NCI-H2107 (cell line): ENCODE results near the gene PLXNC1.

Source experiments
- DNase-seq: peaks from one replicate; lab custom pipeline; 2025; lab: John Stamatoyannopoulos, UW

The PLXNC1 gene

GRCh38 chr12:94133964-94134795 is 14.2 kb upstream of the PLXNC1 start:
- no peak for DNase-seq

DNA sequence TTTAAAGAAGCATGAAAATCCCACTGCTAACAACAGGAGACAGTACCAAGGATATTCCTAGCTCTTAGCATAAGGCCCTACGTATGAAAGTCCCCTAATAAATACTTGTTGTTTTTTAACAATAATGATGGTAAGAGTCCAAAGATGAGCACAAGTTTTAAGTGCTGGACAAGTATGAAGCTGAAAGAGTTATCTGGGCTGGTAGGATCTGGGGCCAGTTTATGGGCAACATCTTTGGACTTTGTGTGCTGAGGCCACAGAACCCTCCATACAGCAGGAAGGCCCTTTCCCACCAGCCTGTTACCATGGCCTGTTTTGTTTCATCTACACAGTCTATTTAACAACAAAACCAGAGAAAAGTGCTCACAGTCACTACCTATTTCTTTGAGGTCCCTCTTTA is 12.5 kb upstream of the PLXNC1 start:
- DNase-seq, result no peak

DNA sequence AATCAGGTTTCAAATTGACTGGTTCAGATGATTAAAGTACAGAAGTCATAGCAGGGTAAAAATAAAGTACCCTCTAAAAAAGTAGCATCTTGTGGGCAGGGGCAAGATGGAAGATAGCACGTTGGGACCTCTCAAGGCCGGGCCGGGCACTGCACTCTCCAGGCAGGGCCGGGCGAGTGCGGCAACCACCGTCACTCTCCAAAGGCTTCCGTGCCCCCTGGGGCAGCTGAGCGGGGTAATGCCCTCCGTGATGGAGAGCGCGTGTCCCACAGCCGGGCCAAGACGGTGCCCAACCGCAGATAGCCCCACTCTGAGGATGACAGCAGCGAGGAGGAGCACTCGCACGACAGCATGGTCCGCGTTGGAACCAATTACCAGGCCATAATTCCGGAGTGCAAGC is 8.6 kb upstream of the PLXNC1 start:
- no peak for DNase-seq

GRCh38 chr12:94140556-94140955 is 7.8 kb upstream of the PLXNC1 start:
- no peak for DNase-seq

DNA sequence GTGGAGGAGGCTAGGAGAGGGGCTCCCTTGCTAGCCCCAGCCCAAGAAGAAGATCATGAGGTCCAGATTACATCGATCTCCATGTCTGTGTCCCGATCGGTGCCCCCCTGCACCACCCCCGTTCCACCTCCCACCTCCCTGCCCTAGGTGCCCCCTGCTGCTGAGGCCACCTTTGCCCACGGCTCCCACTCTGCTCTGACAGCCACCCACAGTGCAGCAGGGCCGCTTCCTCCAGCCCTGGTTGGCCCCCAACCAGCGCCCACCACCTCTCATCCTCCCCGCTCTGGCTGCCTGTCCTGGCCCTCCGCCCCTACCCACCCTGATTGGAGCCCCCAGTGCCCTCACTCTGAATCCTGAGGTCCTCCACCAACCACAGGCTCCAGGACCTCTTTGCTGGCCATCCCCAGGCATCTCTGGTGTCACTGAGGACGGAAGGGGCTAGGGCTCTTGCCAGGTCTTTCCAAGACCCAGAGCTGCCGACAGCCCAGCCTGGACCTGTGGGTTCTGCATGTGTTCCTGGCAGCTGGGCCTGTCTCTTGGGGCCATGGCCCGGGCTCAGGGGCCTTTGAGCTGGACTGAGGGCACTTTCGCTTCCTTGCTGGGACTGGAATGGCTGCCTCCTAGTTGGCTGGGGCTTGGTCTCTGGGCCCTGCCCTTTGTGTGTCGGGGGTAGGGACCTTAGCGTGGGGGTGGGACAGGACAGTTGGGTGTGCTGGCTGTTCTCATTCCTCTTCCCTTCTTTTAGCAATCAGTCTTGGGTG is 7.2 kb upstream of the PLXNC1 start:
- DNase-seq, result no peak

GRCh38 chr12:94141892-94142291 is 6.5 kb upstream of the PLXNC1 start:
- DNase-seq, result no peak

DNA sequence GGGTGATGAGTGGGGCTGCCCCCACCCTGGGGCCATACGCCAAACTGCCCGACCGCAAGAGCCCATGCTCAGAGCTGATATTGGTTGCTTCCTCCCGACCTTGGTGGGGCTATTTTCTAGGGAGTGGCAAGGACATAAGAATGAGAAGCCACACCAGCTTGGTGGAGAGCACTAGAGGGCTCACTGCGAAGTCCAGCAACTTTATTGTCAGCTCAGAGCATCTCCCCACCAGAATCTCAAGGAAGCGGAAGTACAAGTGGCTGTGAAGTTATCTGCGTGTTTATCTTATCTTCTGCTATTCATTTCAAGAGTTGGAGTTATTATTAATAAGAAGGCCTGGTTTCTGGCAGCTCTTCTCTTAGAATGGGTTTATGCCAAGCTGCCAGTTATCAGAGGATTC is 4.9 kb upstream of the PLXNC1 start:
- no peak for DNase-seq

DNA sequence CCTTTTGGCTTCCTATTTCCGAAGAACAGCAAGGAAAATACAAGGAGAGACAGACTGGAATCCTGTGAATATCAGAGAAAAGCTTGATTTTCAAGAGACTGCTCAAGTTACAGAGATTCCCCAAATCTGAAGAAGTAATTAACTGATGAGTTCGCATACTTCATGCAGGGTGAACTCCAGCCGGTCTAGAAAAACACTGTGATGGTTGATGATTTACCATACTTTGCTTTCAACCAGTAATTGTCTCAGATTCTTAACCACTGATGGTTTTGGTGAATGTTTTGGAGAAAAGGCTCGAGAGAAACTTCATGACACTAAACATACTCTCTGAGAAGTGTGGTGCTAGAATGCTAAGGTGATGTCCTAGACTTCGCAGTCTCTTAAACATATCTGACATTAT is 4.4 kb upstream of the PLXNC1 start:
- no peak for DNase-seq

GRCh38 chr12:94144781-94145180 is 3.6 kb upstream of the PLXNC1 start:
- no peak for DNase-seq

- no peak for DNase-seq
Measured at GRCh38 chr12:94145191-94145983, 3.0 kb upstream of the PLXNC1 start.

DNA sequence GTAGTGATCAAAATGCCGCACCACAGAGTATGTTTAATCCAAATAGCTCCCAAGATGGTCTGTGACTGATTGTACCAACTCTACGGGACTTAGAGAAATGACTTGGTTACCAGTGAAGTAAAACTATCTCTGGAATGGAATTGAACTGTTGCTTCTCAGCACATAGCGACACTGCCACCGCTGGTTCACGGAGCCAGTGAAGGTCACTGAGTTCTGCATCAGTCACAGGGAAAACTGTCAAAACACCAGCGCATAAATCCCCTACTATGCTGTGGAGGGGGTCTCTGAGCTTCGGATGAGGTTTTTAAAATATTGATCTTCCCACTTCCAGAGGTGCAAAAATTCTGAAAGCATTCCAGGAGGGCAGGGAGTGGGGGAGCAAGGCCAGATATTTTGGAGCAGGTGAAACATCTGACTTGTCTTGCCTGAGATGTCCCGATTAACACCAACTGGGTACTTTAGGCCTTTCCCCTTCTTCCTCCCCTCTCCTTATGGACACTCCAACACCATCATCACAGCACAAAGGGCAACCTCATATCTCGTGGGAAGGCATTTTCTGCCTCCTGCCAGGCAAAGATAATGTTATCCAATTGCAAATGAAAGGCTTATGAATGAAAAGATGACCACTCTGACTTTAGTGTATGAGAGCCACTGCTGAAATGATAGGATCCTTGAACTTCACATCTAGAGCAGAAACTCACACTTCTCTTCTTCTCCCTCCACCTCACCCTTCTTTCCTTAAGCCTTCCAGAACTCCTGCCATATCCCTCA is 2.0 kb upstream of the PLXNC1 start:
- no peak for DNase-seq

- DNase-seq, result no peak
Measured at GRCh38 chr12:94147387-94147990, 888 bp upstream of the PLXNC1 start.

- DNase-seq, result no peak
Measured at GRCh38 chr12:94148739-94149118, 352 bp downstream of the PLXNC1 start.

DNA sequence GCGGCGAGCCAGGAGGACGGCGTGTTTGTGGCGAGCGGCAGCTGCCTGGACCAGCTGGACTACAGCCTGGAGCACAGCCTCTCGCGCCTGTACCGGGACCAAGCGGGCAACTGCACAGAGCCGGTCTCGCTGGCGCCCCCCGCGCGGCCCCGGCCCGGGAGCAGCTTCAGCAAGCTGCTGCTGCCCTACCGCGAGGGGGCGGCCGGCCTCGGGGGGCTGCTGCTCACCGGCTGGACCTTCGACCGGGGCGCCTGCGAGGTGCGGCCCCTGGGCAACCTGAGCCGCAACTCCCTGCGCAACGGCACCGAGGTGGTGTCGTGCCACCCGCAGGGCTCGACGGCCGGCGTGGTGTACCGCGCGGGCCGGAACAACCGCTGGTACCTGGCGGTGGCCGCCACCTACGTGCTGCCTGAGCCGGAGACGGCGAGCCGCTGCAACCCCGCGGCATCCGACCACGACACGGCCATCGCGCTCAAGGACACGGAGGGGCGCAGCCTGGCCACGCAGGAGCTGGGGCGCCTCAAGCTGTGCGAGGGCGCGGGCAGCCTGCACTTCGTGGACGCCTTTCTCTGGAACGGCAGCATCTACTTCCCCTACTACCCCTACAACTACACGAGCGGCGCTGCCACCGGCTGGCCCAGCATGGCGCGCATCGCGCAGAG is 873 bp downstream of the PLXNC1 start:
- no peak for DNase-seq

DNA sequence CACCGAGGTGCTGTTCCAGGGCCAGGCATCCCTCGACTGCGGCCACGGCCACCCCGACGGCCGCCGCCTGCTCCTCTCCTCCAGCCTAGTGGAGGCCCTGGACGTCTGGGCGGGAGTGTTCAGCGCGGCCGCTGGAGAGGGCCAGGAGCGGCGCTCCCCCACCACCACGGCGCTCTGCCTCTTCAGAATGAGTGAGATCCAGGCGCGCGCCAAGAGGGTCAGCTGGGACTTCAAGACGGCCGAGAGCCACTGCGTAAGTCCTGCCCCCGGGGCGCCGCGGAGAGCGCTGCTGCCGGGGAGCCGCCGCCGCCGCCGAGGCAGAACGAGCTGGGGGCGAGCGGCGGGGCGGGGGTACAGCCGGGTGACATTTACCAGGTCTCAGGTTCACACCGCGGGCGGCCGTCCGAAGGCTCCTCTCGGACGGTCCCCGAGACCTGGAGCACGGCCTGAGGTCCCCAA is 1.4 kb downstream of the PLXNC1 start:
- no peak for DNase-seq

GRCh38 chr12:94150240-94151121 is 2.1 kb downstream of the PLXNC1 start:
- no peak for DNase-seq

DNA sequence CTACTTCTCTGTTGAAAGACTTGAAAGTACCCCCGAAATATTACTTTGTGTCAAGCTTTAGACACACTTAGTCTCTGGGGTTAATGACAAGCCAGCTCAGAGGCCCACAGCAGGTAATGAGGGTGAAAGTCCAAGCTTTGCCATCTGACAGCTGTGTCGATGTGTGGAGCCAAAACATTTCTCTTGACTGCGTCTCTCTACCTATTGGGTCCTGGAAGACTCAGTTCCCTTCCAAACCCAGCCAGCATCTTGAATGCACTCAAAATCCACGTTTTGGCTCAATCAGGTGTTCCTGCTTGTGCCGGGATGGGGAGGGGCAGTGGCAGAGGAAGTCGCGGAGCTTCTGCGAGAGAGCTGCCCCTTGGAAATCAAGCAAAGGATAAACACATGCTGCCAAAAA is 3.2 kb downstream of the PLXNC1 start:
- DNase-seq, result no peak

GRCh38 chr12:94152292-94153078 is 4.1 kb downstream of the PLXNC1 start:
- DNase-seq, result no peak

- no peak for DNase-seq
Measured at GRCh38 chr12:94157181-94157580, 8.8 kb downstream of the PLXNC1 start.
